ENCODE measurements around the gene CNTN5.

CNTN5 gene

GRCh38 chr11:99865951-99866350 is 845.2 kb downstream of the CNTN5 start (continued):
- TF ChIP-seq AEBP2 (tag by site-specific recombination; IDR thresholded peaks at IDR 0.05; ENCODE audit: borderline replicate concordance): no peak

- Histone ChIP-seq H3K36me3 (ENCODE audit: control insufficient read depth in 2 of 2, insufficient read depth in 1 of 2, low read length in 2 of 2) (no peaks in the 10 kb centered on the region), H3K27ac (ENCODE audit: extremely low read depth, low read depth, low read length) (no peak overlapping the region), H3K9me3 (ENCODE audit: control insufficient read depth, insufficient read depth, low read depth, low read length) (no peaks in the 10 kb centered on the region), H3K4me1 (ENCODE audit: control insufficient read depth, insufficient read depth, low read length) (no peaks in the 10 kb centered on the region), H3K4me3 (ENCODE audit: low read depth, low read length) (no peak overlapping the region)
- no peak for TF ChIP-seq ZNF658 (tag by site-specific recombination; IDR thresholded peaks at IDR 0.05)
- TF ChIP-seq ZFP41 (tag by site-specific recombination; IDR thresholded peaks at IDR 0.05; ENCODE audit: borderline replicate concordance): no peak
- no peak for TF ChIP-seq TSHZ1 (tag by site-specific recombination; IDR thresholded peaks at IDR 0.05; ENCODE audit: borderline replicate concordance)
- TF ChIP-seq ZNF548 (tag by site-specific recombination; IDR thresholded peaks at IDR 0.05): no peak
- TF ChIP-seq PRDM4 (tag by site-specific recombination; IDR thresholded peaks at IDR 0.05): no peak
- ChIA-PET POLR2A (no interaction called here), CTCF (no interaction called here)
Observed at GRCh38 chr11:99881610-99882009, 860.9 kb downstream of the CNTN5 start.

- POLR2A ChIA-PET: no interaction called here
- H3K9me3 ChIP-seq (ENCODE audit: control insufficient read depth, insufficient read depth, low read depth, low read length): no peaks in the 10 kb centered on the region
- no peak overlapping the region for H3K27ac ChIP-seq (ENCODE audit: extremely low read depth, low read depth, low read length)
- TF ChIP-seq HIC1 (tag by site-specific recombination; IDR thresholded peaks at IDR 0.05) (no peak), INSM2 (tag by site-specific recombination; IDR thresholded peaks at IDR 0.05) (no peak), ZNF391 (tag by site-specific recombination; IDR thresholded peaks at IDR 0.05; ENCODE audit: borderline replicate concordance, low read depth) (no peak), ZNF571 (tag by site-specific recombination; IDR thresholded peaks at IDR 0.05) (no peak), ZNF654 (tag by site-specific recombination; IDR thresholded peaks at IDR 0.05; ENCODE audit: low read depth) (no peak), GLI2 (tag by site-specific recombination; IDR thresholded peaks at IDR 0.05; ENCODE audit: borderline replicate concordance, low read depth) (no peak), WT1 (tag by site-specific recombination; IDR thresholded peaks at IDR 0.05) (no peak), ZNF24 (tag by site-specific recombination; IDR thresholded peaks at IDR 0.05) (no peak), ZNF670 (tag by site-specific recombination; IDR thresholded peaks at IDR 0.05; ENCODE audit: low read depth) (no peak), ZNF280D (tag by site-specific recombination; IDR thresholded peaks at IDR 0.05) (no peak), ZNF157 (tag by site-specific recombination; IDR thresholded peaks at IDR 0.05) (no peak), ZNF830 (tag by site-specific recombination; IDR thresholded peaks at IDR 0.05; ENCODE audit: low read depth) (no peak)
Observed at GRCh38 chr11:99884750-99885149, 864.0 kb downstream of the CNTN5 start.

More at GRCh38 chr11:99884750-99885149, 864.0 kb downstream of the CNTN5 start:
- H3K4me3 ChIP-seq (ENCODE audit: low read depth, low read length): no peak overlapping the region
- H3K4me1 ChIP-seq (ENCODE audit: control insufficient read depth, insufficient read depth, low read length): no peaks in the 10 kb centered on the region
- CTCF ChIA-PET: no interaction called here
- no peaks in the 10 kb centered on the region for H3K36me3 ChIP-seq (ENCODE audit: control insufficient read depth in 2 of 2, insufficient read depth in 1 of 2, low read length in 2 of 2)

All from HEK293 (cell line).